Ascending aorta (tissue), 2 donors: ENCODE measurements around the gene OR1N1. TPM values are rescaled to one million over a fixed set of nuclear protein-coding genes. Genes with fewer than 3 reads are reported as not detected.
"Not testable (repeated sequence)": the region's sequence is repeated elsewhere in the genome, so short reads cannot be mapped to it uniquely, and the experiment has no call there.

Experiments used
- DNase-seq, 2 donors: peaks; one replicate each; pipeline ENCODE4 v3.0.0-alpha.2; 2019; ENCODE audit warnings: low spot score in 2 of 2
- H3K27ac ChIP-seq, 2 donors: fragments of 200-600 bp; sonication (generic); one replicate each; pipeline ENCODE4 v1.5.1; 2016 to 2017; ENCODE audit warnings: mild to moderate bottlenecking in 1 of 2
- H3K27me3 ChIP-seq: fragments of 200-600 bp; sonication (generic); one replicate; pipeline ENCODE4 v1.5.1; 2017
- H3K36me3 ChIP-seq, 2 donors: fragments of 200-600 bp; sonication (generic); one replicate each; pipeline ENCODE4 v1.5.1; 2016
- H3K4me1 ChIP-seq, 2 donors: fragments of 200-600 bp; sonication (generic); one replicate each; pipeline ENCODE4 v1.5.1; 2016 to 2017; ENCODE audit warnings: mild to moderate bottlenecking in 1 of 2
- H3K4me3 ChIP-seq, 2 donors: fragments of 200-600 bp; sonication (generic); one replicate each; pipeline ENCODE4 v1.5.1; 2016 to 2017; ENCODE audit warnings: mild to moderate bottlenecking in 1 of 2
- H3K9me3 ChIP-seq, 2 donors: fragments of 200-600 bp; sonication (generic); one replicate each; pipeline ENCODE4 v1.5.1; 2016
- CTCF ChIP-seq, 3 experiments: fragments of 200-600 bp in 2 of 3; fragments of 450-650 bp in 1 of 3; sonication (generic) in 2 of 3; IDR thresholded peaks; one replicate each; pipeline ENCODE4 v1.5.1; 2016 to 2019; ENCODE audit warnings: antibody characterized with exemption in 3 of 3, mild to moderate bottlenecking in 1 of 3, moderate library complexity in 1 of 3
- intact Hi-C: fragments of 100-400 bp; cut with DNase I; formaldehyde crosslinking; loops from one replicate; pipeline ENCODE4 v1.15.1; 2023
- total RNA-seq: library from RNA; depleted of rRNA; stranded (reverse); fragments of >200 nt; gene quantifications from one replicate; pipeline ENCODE4 v1.1.0, GENCODE V29; 2016

OR1N1 gene
- total RNA-seq, 1 donor from 2014 or later, result not detected

GRCh38 chr9:122552812-122553211 lies 25.7 kb upstream of the OR1N1 start, which contains the start of gene OR1N2:
Gene OR1N2, plus strand, starts transcription at chr9:122553112. Its CDS starts 100 bp downstream, at chr9:122553212.
- Histone ChIP-seq H3K36me3 (no peaks in the 10 kb centered on the region), H3K27me3 (no peaks in the 10 kb centered on the region), H3K27ac (no peak within 1 kb of the TSS), H3K4me3 (no peak within 1 kb of the TSS), H3K9me3 (no peaks in the 10 kb centered on the region), H3K4me1 (no peaks in the 10 kb centered on the region)
- TF ChIP-seq CTCF (IDR thresholded peaks at IDR 0.05), result no peak
- intact Hi-C loops, result no loop called here
- DNase-seq, result no peak

GRCh38 chr9:122551371-122551770 lies 24.3 kb upstream of the OR1N1 start:
- no peak for DNase-seq
- intact Hi-C loops, result no loop called here
- no peak overlapping the region for H3K4me3 ChIP-seq
- no peak for TF ChIP-seq CTCF (IDR thresholded peaks at IDR 0.05)
- no peak overlapping the region for H3K27ac ChIP-seq
- H3K27me3 ChIP-seq, result no peaks in the 10 kb centered on the region
- H3K9me3 ChIP-seq, result no peaks in the 10 kb centered on the region
- H3K36me3 ChIP-seq, result no peaks in the 10 kb centered on the region
- H3K4me1 ChIP-seq, result no peaks in the 10 kb centered on the region

GRCh38 chr9:122546196-122546595 lies 19.1 kb upstream of the OR1N1 start:
- H3K4me3 ChIP-seq, result no peak overlapping the region
- no peaks in the 10 kb centered on the region for H3K27me3 ChIP-seq
- H3K4me1 ChIP-seq, result no peaks in the 10 kb centered on the region
- no peaks in the 10 kb centered on the region for H3K9me3 ChIP-seq
- no peaks in the 10 kb centered on the region for H3K36me3 ChIP-seq
- H3K27ac ChIP-seq, result no peak overlapping the region
- no peak for DNase-seq
- intact Hi-C loops, result no loop called here
- no peak for TF ChIP-seq CTCF (IDR thresholded peaks at IDR 0.05)

- no peak overlapping the region for H3K27ac ChIP-seq
- TF ChIP-seq CTCF (IDR thresholded peaks at IDR 0.05), result no peak
- H3K4me3 ChIP-seq, result no peak overlapping the region
- no peaks in the 10 kb centered on the region for H3K4me1 ChIP-seq
- H3K36me3 ChIP-seq, result no peaks in the 10 kb centered on the region
- peaks cover 0 to 2% of the 10 kb centered on the region in 2 donors for H3K9me3 ChIP-seq
- no peak for DNase-seq
- intact Hi-C loops, result no loop called here
- no peaks in the 10 kb centered on the region for H3K27me3 ChIP-seq
Observed at GRCh38 chr9:122538757-122539156, 11.7 kb upstream of the OR1N1 start.

GRCh38 chr9:122537066-122537465 lies 10.0 kb upstream of the OR1N1 start:
- H3K27me3 ChIP-seq, H3K4me1 ChIP-seq, H3K36me3 ChIP-seq, intact Hi-C loops, H3K27ac ChIP-seq, H3K9me3 ChIP-seq, DNase-seq, H3K4me3 ChIP-seq: not testable (repeated sequence)

- DNase-seq, result no peak
- peaks cover 0 to 2% of the 10 kb centered on the region in 2 donors for H3K9me3 ChIP-seq
- intact Hi-C loops, result no loop called here
- no peak for TF ChIP-seq CTCF (IDR thresholded peaks at IDR 0.05)
- H3K27me3 ChIP-seq, result no peaks in the 10 kb centered on the region
- H3K36me3 ChIP-seq, result no peaks in the 10 kb centered on the region
- no peak overlapping the region for H3K27ac ChIP-seq
- no peaks in the 10 kb centered on the region for H3K4me1 ChIP-seq
- no peak overlapping the region for H3K4me3 ChIP-seq
Observed at GRCh38 chr9:122536134-122536533, 9.0 kb upstream of the OR1N1 start.

- H3K9me3 ChIP-seq, intact Hi-C loops, DNase-seq, H3K27me3 ChIP-seq, H3K4me3 ChIP-seq, H3K27ac ChIP-seq, H3K4me1 ChIP-seq, H3K36me3 ChIP-seq: not testable (repeated sequence)
Observed at GRCh38 chr9:122531157-122531556, 4.1 kb upstream of the OR1N1 start.
